Fibroblast of the aortic adventitia (primary cell): Measurements from ENCODE around the gene LAMP2. TPM values are rescaled to one million over a fixed set of nuclear protein-coding genes. Genes with fewer than 3 reads are reported as not detected.

ENCODE experiments used
- small RNA-seq: library from RNA; depleted of rRNA; stranded (forward); fragments of <200 nt; gene quantifications from one replicate; pipeline ENCODE3, GENCODE V24; 2012
- total RNA-seq: library from RNA; depleted of rRNA; stranded (reverse); fragments of >200 nt; gene quantifications from 2 replicates; pipeline ENCODE4 v1.2.3, GENCODE V29; 2012; ENCODE audit warnings: low replicate concordance

Gene LAMP2
- total RNA-seq, 1 donor, result 247 TPM

Small RNA genes lying within 50 kb of the gene (small RNA-seq; reads per million reads assigned to genes)
- gene RNU7-37P, result not detected

Other genes with a start within 250 kb of the LAMP2 start
- gene ZBTB33, start 218.5 kb downstream of the LAMP2 start, total RNA-seq, result 16.6 and 18.3 TPM in 2 replicates
- not detected in 2 replicates for gene TMEM255A, start 157.8 kb downstream of the LAMP2 start, total RNA-seq
- gene ATP1B4, start 107.2 kb downstream of the LAMP2 start, total RNA-seq, result not detected in 2 replicates
- 59.7 and 76.1 TPM in 2 replicates for gene CUL4B, start 91.7 kb upstream of the LAMP2 start, total RNA-seq
- 20.6 and 52.1 TPM in 2 replicates for gene MCTS1, start 134.8 kb upstream of the LAMP2 start, total RNA-seq
- 41.1 and 47.1 TPM in 2 replicates for gene C1GALT1C1, start 160.8 kb upstream of the LAMP2 start, total RNA-seq